Loucy (cell line): ENCODE measurements around the gene CDYL.

Experiments
- H2AFZ ChIP-seq: fragments of 200-600 bp; sonication (generic); 2 replicates; pipeline ENCODE4 v1.6.0; 2016; ENCODE audit warnings: antibody characterized with exemption, mild to moderate bottlenecking, low read length, moderate library complexity
- H3F3A ChIP-seq: fragments of 200-600 bp; 2 replicates; pipeline ENCODE4 v1.6.0; 2016; ENCODE audit warnings: antibody characterized with exemption, low read depth, mild to moderate bottlenecking
- H3K27me3 ChIP-seq: fragments of 200-600 bp; sonication (generic); 2 replicates; pipeline ENCODE4 v1.6.1; 2014; ENCODE audit warnings: low read length, mild to moderate bottlenecking; ENCODE audit not compliant: insufficient read depth, poor library complexity, severe bottlenecking
- H3K36me3 ChIP-seq: fragments of 200-600 bp; sonication (generic); 2 replicates; pipeline ENCODE4 v1.6.1; 2016; ENCODE audit warnings: low read length; ENCODE audit not compliant: insufficient read depth
- H3K4me1 ChIP-seq: fragments of 200-600 bp; sonication (generic); 2 replicates; pipeline ENCODE4 v1.5.1; 2014; ENCODE audit warnings: low read length, mild to moderate bottlenecking; ENCODE audit not compliant: insufficient read depth, poor library complexity, severe bottlenecking
- H3K4me2 ChIP-seq: fragments of 200-600 bp; sonication (generic); 2 replicates; pipeline ENCODE4 v1.6.0; 2014; ENCODE audit warnings: antibody characterized with exemption, low read length, low read depth, mild to moderate bottlenecking; ENCODE audit not compliant: poor library complexity, severe bottlenecking
- H3K4me3 ChIP-seq: fragments of 200-600 bp; sonication (generic); 2 replicates; pipeline ENCODE4 v1.5.1; 2014; ENCODE audit warnings: low read length, mild to moderate bottlenecking, mixed read lengths; ENCODE audit not compliant: poor library complexity, severe bottlenecking
- H3K79me2 ChIP-seq: fragments of 200-600 bp; sonication (generic); 2 replicates; pipeline ENCODE4 v1.6.1; 2014; ENCODE audit warnings: low read length; ENCODE audit not compliant: insufficient read depth
- H3K9ac ChIP-seq: fragments of 200-600 bp; sonication (generic); 2 replicates; pipeline ENCODE4 v1.6.0; 2014; ENCODE audit warnings: mild to moderate bottlenecking, low read depth, low read length, moderate library complexity; ENCODE audit not compliant: poor library complexity, severe bottlenecking
- H3K9me2 ChIP-seq: fragments of 200-600 bp; sonication (generic); replicated peaks from 2 replicates; pipeline ENCODE4 v1.6.1; 2016; ENCODE audit warnings: low read depth, low read length, mixed read lengths
- H3K9me3 ChIP-seq: fragments of 200-600 bp; sonication (generic); 2 replicates; pipeline ENCODE4 v1.6.1; 2014; ENCODE audit warnings: mild to moderate bottlenecking, antibody characterized with exemption, low read length, low read depth; ENCODE audit not compliant: insufficient read depth
- H4K20me1 ChIP-seq: fragments of 200-600 bp; sonication (generic); 2 replicates; pipeline ENCODE4 v1.6.0; 2014; ENCODE audit warnings: antibody characterized with exemption, low read length, mild to moderate bottlenecking; ENCODE audit not compliant: insufficient read depth, poor library complexity, severe bottlenecking
- CTCF ChIP-seq: fragments of 200-600 bp; sonication (generic); conservative IDR thresholded peaks from 2 replicates; pipeline ENCODE4 v1.5.1; 2014; ENCODE audit warnings: mild to moderate bottlenecking, antibody characterized with exemption, low read length
- EZH2phosphoT487 ChIP-seq: fragments of 200-600 bp; IDR thresholded peaks from 2 replicates; pipeline ENCODE4 v1.6.1; 2018; ENCODE audit warnings: antibody characterized with exemption, mild to moderate bottlenecking, moderate library complexity, borderline replicate concordance

Gene CDYL

GRCh38 chr6:4904461-4905025, 128.3 kb downstream of the CDYL start:
- H3K27me3 ChIP-seq = no peaks in the 10 kb centered on the region
- 0 out of 2 replicates have a peak, but pooled peaks cover 4% of the 10 kb centered on the region for H3F3A ChIP-seq
- no peaks in the 10 kb centered on the region for H3K9me2 ChIP-seq
- H2AFZ ChIP-seq = no peak overlapping the region
- H3K9ac ChIP-seq = no peak overlapping the region
- H4K20me1 ChIP-seq = no peaks in the 10 kb centered on the region
- peaks cover 45% of the 10 kb centered on the region for H3K79me2 ChIP-seq
- no peak for TF ChIP-seq CTCF
- peaks cover 34% of the 10 kb centered on the region for H3K4me1 ChIP-seq
- peaks cover under 1% of the 10 kb centered on the region; the same call in 1 of the 2 replicates for H3K9me3 ChIP-seq
- H3K4me2 ChIP-seq = no peak overlapping the region
- H3K4me3 ChIP-seq = no peak overlapping the region
- peaks cover 20% of the 10 kb centered on the region; the same call in 1 of the 2 replicates for H3K36me3 ChIP-seq

GRCh38 chr6:4905826-4906225, 129.6 kb downstream of the CDYL start:
- H3K79me2 ChIP-seq = peaks cover 50% of the 10 kb centered on the region

GRCh38 chr6:4906293-4907276, 130.4 kb downstream of the CDYL start:
- peak overlapping the region; percentile 51 for H3K4me3 ChIP-seq
- H2AFZ ChIP-seq = no peak overlapping the region
- H4K20me1 ChIP-seq = peaks cover 4% of the 10 kb centered on the region
- H3K4me2 ChIP-seq = peak overlapping the region; percentile 57
- no peaks in the 10 kb centered on the region for H3K9me3 ChIP-seq
- H3K4me1 ChIP-seq = peaks cover 40% of the 10 kb centered on the region
- H3K36me3 ChIP-seq = peaks cover 9% of the 10 kb centered on the region; the same call in 1 of the 2 replicates
- TF ChIP-seq CTCF (no peak), EZH2phosphoT487 (no peak)
- peaks cover 51% of the 10 kb centered on the region for H3K79me2 ChIP-seq
- H3F3A ChIP-seq = 0 out of 2 replicates have a peak, but pooled peaks cover 4% of the 10 kb centered on the region
- H3K9me2 ChIP-seq = no peaks in the 10 kb centered on the region
- no peaks in the 10 kb centered on the region for H3K27me3 ChIP-seq
- H3K9ac ChIP-seq = peak overlapping the region; percentile 55

More at GRCh38 chr6:4905826-4906225, 129.6 kb downstream of the CDYL start:
- Histone ChIP-seq H3K4me1 (peaks cover 40% of the 10 kb centered on the region), H3K9me2 (no peaks in the 10 kb centered on the region), H4K20me1 (peaks cover 4% of the 10 kb centered on the region), H3K36me3 (peaks cover 15% of the 10 kb centered on the region; the same call in 1 of the 2 replicates), H2AFZ (no peak overlapping the region), H3F3A (0 out of 2 replicates have a peak, but pooled peaks cover 4% of the 10 kb centered on the region), H3K9ac (peak overlapping the region; percentile 55), H3K9me3 (no peaks in the 10 kb centered on the region), H3K4me2 (peak overlapping the region; percentile 57), H3K27me3 (no peaks in the 10 kb centered on the region), H3K4me3 (no peak overlapping the region)
- TF ChIP-seq EZH2phosphoT487 (no peak), CTCF (no peak)
